MM.1S (cell line): ENCODE results near the gene SSR2.
A peak's percentile ranks its signal among the peaks of the same experiment; 100 is the strongest.
"Not testable (repeated sequence)": the region's sequence is repeated elsewhere in the genome, so short reads cannot be mapped to it uniquely, and the experiment has no call there.

Source experiments
- DNase-seq: peaks from one replicate; pipeline ENCODE4 v3.0.0-alpha.2; 2015
- H2AFZ ChIP-seq: fragments of 300-600 bp; sonication (generic); 2 replicates; pipeline ENCODE4 v1.6.0; 2016; ENCODE audit warnings: antibody characterized with exemption, low read length
- H3F3A ChIP-seq: fragments of 300-600 bp; sonication (generic); 2 replicates; pipeline ENCODE4 v1.6.1; 2016; ENCODE audit warnings: mild to moderate bottlenecking, antibody characterized with exemption, low read length, moderate library complexity, mixed read lengths; ENCODE audit not compliant: insufficient read depth
- H3K27ac ChIP-seq: fragments of 300-600 bp; sonication (generic); 2 replicates; pipeline ENCODE4 v1.5.1; 2016; ENCODE audit warnings: mild to moderate bottlenecking, low read length
- H3K27me3 ChIP-seq: fragments of 300-600 bp; sonication (generic); replicated peaks from 2 replicates; pipeline ENCODE4 v1.6.0; 2016; ENCODE audit warnings: low read length; ENCODE audit not compliant: insufficient read depth
- H3K36me3 ChIP-seq: fragments of 300-600 bp; sonication (generic); replicated peaks from 2 replicates; pipeline ENCODE4 v1.6.1; 2016; ENCODE audit warnings: mild to moderate bottlenecking, low read length, mixed read lengths; ENCODE audit not compliant: insufficient read depth
- H3K4me1 ChIP-seq: fragments of 300-600 bp; sonication (generic); 2 replicates; pipeline ENCODE4 v1.6.1; 2016; ENCODE audit warnings: low read length, mixed read lengths
- H3K4me2 ChIP-seq: fragments of 300-600 bp; sonication (generic); 2 replicates; pipeline ENCODE4 v1.6.0; 2016; ENCODE audit warnings: low read depth, low read length
- H3K4me3 ChIP-seq: fragments of 300-600 bp; sonication (generic); 2 replicates; pipeline ENCODE4 v1.5.1; 2016; ENCODE audit warnings: low read length, mixed read lengths
- H3K79me2 ChIP-seq: fragments of 300-600 bp; sonication (generic); 2 replicates; pipeline ENCODE4 v1.6.1; 2016; ENCODE audit warnings: mixed run types, low read length, mixed read lengths
- H3K9ac ChIP-seq: fragments of 300-600 bp; sonication (generic); 2 replicates; pipeline ENCODE4 v1.6.1; 2016; ENCODE audit warnings: low read length, mixed read lengths
- H3K9me2 ChIP-seq: fragments of 300-600 bp; sonication (generic); replicated peaks from 2 replicates; pipeline ENCODE4 v1.6.1; 2016; ENCODE audit warnings: mild to moderate bottlenecking, low read length, mixed read lengths; ENCODE audit not compliant: insufficient read depth
- H3K9me3 ChIP-seq: fragments of 300-600 bp; sonication (generic); replicated peaks from 2 replicates; pipeline ENCODE4 v1.6.1; 2016; ENCODE audit warnings: mild to moderate bottlenecking, low read length, mixed read lengths; ENCODE audit not compliant: insufficient read depth
- H4K20me1 ChIP-seq: fragments of 300-600 bp; sonication (generic); 2 replicates; pipeline ENCODE4 v1.6.1; 2016; ENCODE audit warnings: mild to moderate bottlenecking, low read length, moderate library complexity, mixed read lengths; ENCODE audit not compliant: insufficient read depth
- EZH2 ChIP-seq: fragments of 300-600 bp; sonication (generic); optimal IDR thresholded peaks from 2 replicates; pipeline ENCODE3; 2017; ENCODE audit warnings: low read depth, mild to moderate bottlenecking, antibody characterized with exemption, low read length, mixed read lengths
- EZH2phosphoT487 ChIP-seq: fragments of 300-600 bp; sonication (generic); IDR thresholded peaks from 2 replicates; pipeline ENCODE4 v1.6.1; 2018; ENCODE audit warnings: antibody characterized with exemption, low read length
- TF ChIP-seq, protein P1 (sequence below): fragments of 300-600 bp; sonication (generic); IDR thresholded peaks from 2 replicates; pipeline ENCODE4 v1.5.1; 2016; ENCODE audit warnings: antibody characterized with exemption, low read length, mixed read lengths

Gene SSR2

GRCh38 chr1:155990005-155990739, 30.6 kb downstream of the SSR2 start:
- Histone ChIP-seq H3K27ac (no peak overlapping the region), H4K20me1 (no peaks in the 10 kb centered on the region), H2AFZ (peak overlapping the region; percentile 2; the same call in 1 of the 2 replicates), H3F3A (0 out of 2 replicates have a peak, but pooled peaks cover 3% of the 10 kb centered on the region), H3K4me2 (no peak overlapping the region), H3K79me2 (no peaks in the 10 kb centered on the region), H3K27me3 (no peaks in the 10 kb centered on the region), H3K9me2 (no peaks in the 10 kb centered on the region), H3K4me1 (peaks cover 21% of the 10 kb centered on the region), H3K4me3 (no peak overlapping the region), H3K36me3 (no peaks in the 10 kb centered on the region), H3K9ac (no peak overlapping the region), H3K9me3 (no peaks in the 10 kb centered on the region)
- TF ChIP-seq EZH2phosphoT487 (no peak), EZH2 (no peak)
- TF ChIP-seq, protein P1, sequence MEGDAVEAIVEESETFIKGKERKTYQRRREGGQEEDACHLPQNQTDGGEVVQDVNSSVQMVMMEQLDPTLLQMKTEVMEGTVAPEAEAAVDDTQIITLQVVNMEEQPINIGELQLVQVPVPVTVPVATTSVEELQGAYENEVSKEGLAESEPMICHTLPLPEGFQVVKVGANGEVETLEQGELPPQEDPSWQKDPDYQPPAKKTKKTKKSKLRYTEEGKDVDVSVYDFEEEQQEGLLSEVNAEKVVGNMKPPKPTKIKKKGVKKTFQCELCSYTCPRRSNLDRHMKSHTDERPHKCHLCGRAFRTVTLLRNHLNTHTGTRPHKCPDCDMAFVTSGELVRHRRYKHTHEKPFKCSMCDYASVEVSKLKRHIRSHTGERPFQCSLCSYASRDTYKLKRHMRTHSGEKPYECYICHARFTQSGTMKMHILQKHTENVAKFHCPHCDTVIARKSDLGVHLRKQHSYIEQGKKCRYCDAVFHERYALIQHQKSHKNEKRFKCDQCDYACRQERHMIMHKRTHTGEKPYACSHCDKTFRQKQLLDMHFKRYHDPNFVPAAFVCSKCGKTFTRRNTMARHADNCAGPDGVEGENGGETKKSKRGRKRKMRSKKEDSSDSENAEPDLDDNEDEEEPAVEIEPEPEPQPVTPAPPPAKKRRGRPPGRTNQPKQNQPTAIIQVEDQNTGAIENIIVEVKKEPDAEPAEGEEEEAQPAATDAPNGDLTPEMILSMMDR, result no peak
- no peak for DNase-seq

- peak; percentile 80 for DNase-seq
- no peaks in the 10 kb centered on the region for H4K20me1 ChIP-seq
- no peaks in the 10 kb centered on the region for H3K9me2 ChIP-seq
- peak overlapping the region; percentile 57 for H2AFZ ChIP-seq
- H3K27me3 ChIP-seq, result no peaks in the 10 kb centered on the region
- peak overlapping the region; percentile 31; the same call in 1 of the 2 replicates for H3K4me2 ChIP-seq
- H3K79me2 ChIP-seq, result no peaks in the 10 kb centered on the region
- no peak for TF ChIP-seq EZH2phosphoT487
- TF ChIP-seq, protein P1, result peak; percentile 99
- H3K27ac ChIP-seq, result no peak overlapping the region
- H3F3A ChIP-seq, result 0 out of 2 replicates have a peak, but pooled peaks cover 3% of the 10 kb centered on the region
- no peak overlapping the region for H3K9ac ChIP-seq
- H3K36me3 ChIP-seq, result no peaks in the 10 kb centered on the region
- no peak overlapping the region for H3K4me3 ChIP-seq
- H3K9me3 ChIP-seq, result no peaks in the 10 kb centered on the region
- peaks cover 24% of the 10 kb centered on the region for H3K4me1 ChIP-seq
Observed at GRCh38 chr1:155989242-155990004, 31.3 kb downstream of the SSR2 start.

GRCh38 chr1:155984903-155985645, 35.7 kb downstream of the SSR2 start:
- H3K27ac ChIP-seq, H4K20me1 ChIP-seq, H3K36me3 ChIP-seq, H2AFZ ChIP-seq, DNase-seq, H3K9me2 ChIP-seq, H3K4me3 ChIP-seq, H3K27me3 ChIP-seq, H3K4me2 ChIP-seq, H3K9ac ChIP-seq, H3K9me3 ChIP-seq: not testable (repeated sequence)
- Histone ChIP-seq H3F3A (peaks cover 18% of the 10 kb centered on the region), H3K4me1 (peaks cover 57% of the 10 kb centered on the region), H3K79me2 (peaks cover 30% of the 10 kb centered on the region)
